A673 (cell line): ENCODE results near the gene LDLRAD3. TPM values are rescaled to one million over a fixed set of nuclear protein-coding genes. Genes with fewer than 3 reads are reported as not detected.

ENCODE experiments used
- BruUV-seq: library from RNA; stranded (reverse); fragments of 400-500 nt; replicated peaks from 2 replicates; lab custom pipeline; 2021; lab: Mats Ljungman, UMichigan
- CTCF ChIA-PET: fragments of 300-600 bp; sonication (Branson Sonifier 250); formaldehyde crosslinking; loops from one replicate; lab custom pipeline; 2022; ENCODE audit warnings: antibody characterized with exemption; lab: Charles Lee
- POLR2A ChIA-PET: fragments of 300-600 bp; sonication (Branson Sonifier 250); formaldehyde crosslinking; loops from one replicate; lab custom pipeline; 2022; ENCODE audit warnings: antibody characterized with exemption; ENCODE audit not compliant: low non-redundant PET; lab: Charles Lee
- DNase-seq: peaks from one replicate; pipeline ENCODE4 v3.0.0-alpha.2; 2015; ENCODE audit warnings: low spot score
- H3K27ac ChIP-seq: fragments of 200-600 bp; sonication (generic); 2 replicates; pipeline ENCODE4 v1.5.1; 2016; ENCODE audit warnings: mixed run types, low read depth, mild to moderate bottlenecking, mixed read lengths, antibody characterized with exemption, low read length; ENCODE audit not compliant: poor library complexity, severe bottlenecking
- H3K27me3 ChIP-seq: fragments of 200-600 bp; sonication (generic); replicated peaks from 2 replicates; pipeline ENCODE4 v1.6.1; 2017; ENCODE audit warnings: mixed run types, low read depth, mild to moderate bottlenecking, mixed read lengths, antibody characterized with exemption, low read length; ENCODE audit not compliant: insufficient read depth, poor library complexity
- H3K36me3 ChIP-seq: fragments of 200-600 bp; sonication (generic); 2 replicates; pipeline ENCODE4 v1.6.1; 2016; ENCODE audit warnings: mixed run types, mild to moderate bottlenecking, mixed read lengths, antibody characterized with exemption, low read length; ENCODE audit not compliant: insufficient read depth, poor library complexity, severe bottlenecking
- H3K4me1 ChIP-seq: fragments of 200-600 bp; sonication (generic); 2 replicates; pipeline ENCODE4 v1.6.1; 2017; ENCODE audit warnings: mixed run types, mild to moderate bottlenecking, mixed read lengths, antibody characterized with exemption, low read length; ENCODE audit not compliant: insufficient read depth, poor library complexity, severe bottlenecking
- H3K4me3 ChIP-seq: fragments of 200-600 bp; sonication (generic); 2 replicates; pipeline ENCODE4 v1.5.1; 2016; ENCODE audit warnings: low read depth, mixed run types, mild to moderate bottlenecking, mixed read lengths, low read length; ENCODE audit not compliant: poor library complexity, severe bottlenecking
- H3K9me3 ChIP-seq: fragments of 200-600 bp; sonication (generic); 2 replicates; pipeline ENCODE4 v1.6.1; 2016; ENCODE audit warnings: mixed run types, low read depth, mild to moderate bottlenecking, mixed read lengths, antibody characterized with exemption, low read length; ENCODE audit not compliant: poor library complexity, severe bottlenecking
- EZH2 ChIP-seq: fragments of 200-600 bp; sonication (generic); IDR thresholded peaks from 2 replicates; pipeline ENCODE4 v1.6.1; 2017; ENCODE audit warnings: borderline replicate concordance, low read depth, mild to moderate bottlenecking, mixed read lengths, antibody characterized with exemption, low read length; ENCODE audit not compliant: poor library complexity, severe bottlenecking
- intact Hi-C: fragments of 100-400 bp; cut with micrococcal nuclease; formaldehyde crosslinking; loops from one replicate; pipeline ENCODE4 v1.10.0; 2022; ENCODE audit not compliant: unreplicated experiment
- total RNA-seq: library from RNA; stranded (reverse); gene quantifications from 2 replicates; pipeline ENCODE4 v1.2.3, GENCODE V29; 2021
- TF ChIP-seq, protein P1 (sequence below): fragments of 300-800, 200-600 bp; sonication (generic); conservative IDR thresholded peaks from 2 replicates; pipeline ENCODE4 v1.5.1; 2017; ENCODE audit warnings: low read depth, mild to moderate bottlenecking, antibody characterized with exemption, low read length, moderate library complexity, mixed read lengths

Gene LDLRAD3
- total RNA-seq, 1 experiment from 2014 or later = 13.1 TPM

DNA sequence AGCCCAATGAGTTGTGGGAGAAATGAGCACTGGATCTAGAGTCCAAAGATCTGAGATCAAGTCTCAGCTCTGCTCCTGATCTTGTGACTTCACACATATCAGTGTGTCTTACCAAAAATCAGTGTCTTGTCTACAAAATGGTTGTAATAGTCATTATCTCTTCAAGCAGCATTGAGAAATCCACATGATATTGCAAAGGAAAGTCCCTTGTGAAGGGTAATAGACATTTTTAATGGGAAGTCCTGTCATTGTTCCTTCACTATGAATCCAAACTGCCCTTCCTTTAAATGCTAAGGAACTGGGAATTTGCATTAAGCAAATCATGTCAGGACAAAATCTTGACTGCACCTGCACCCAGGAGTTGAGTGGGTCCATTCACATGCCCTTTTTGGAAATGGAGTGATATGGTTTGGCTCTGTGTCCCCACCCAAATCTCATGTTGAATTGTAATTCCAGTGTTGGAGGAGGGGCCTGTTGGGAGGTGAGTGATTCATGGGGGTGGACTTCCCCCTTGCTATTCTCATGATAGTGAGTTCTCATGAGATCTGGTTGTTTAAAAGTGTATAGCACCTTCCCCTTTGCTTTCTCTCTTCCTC, 294.3 kb downstream of the LDLRAD3 start:
- intact Hi-C loops = no loop called here
- Histone ChIP-seq H3K4me3 (no peak overlapping the region), H3K36me3 (no peaks in the 10 kb centered on the region), H3K27me3 (no peaks in the 10 kb centered on the region), H3K4me1 (no peaks in the 10 kb centered on the region), H3K9me3 (no peaks in the 10 kb centered on the region), H3K27ac (no peak overlapping the region)
- CTCF ChIA-PET = no interaction called here
- POLR2A ChIA-PET = no interaction called here
- no peak for DNase-seq
- BruUV-seq = no TSS peak
- TF ChIP-seq, protein P1, sequence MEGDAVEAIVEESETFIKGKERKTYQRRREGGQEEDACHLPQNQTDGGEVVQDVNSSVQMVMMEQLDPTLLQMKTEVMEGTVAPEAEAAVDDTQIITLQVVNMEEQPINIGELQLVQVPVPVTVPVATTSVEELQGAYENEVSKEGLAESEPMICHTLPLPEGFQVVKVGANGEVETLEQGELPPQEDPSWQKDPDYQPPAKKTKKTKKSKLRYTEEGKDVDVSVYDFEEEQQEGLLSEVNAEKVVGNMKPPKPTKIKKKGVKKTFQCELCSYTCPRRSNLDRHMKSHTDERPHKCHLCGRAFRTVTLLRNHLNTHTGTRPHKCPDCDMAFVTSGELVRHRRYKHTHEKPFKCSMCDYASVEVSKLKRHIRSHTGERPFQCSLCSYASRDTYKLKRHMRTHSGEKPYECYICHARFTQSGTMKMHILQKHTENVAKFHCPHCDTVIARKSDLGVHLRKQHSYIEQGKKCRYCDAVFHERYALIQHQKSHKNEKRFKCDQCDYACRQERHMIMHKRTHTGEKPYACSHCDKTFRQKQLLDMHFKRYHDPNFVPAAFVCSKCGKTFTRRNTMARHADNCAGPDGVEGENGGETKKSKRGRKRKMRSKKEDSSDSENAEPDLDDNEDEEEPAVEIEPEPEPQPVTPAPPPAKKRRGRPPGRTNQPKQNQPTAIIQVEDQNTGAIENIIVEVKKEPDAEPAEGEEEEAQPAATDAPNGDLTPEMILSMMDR = no peak
- TF ChIP-seq EZH2 = no peak

- POLR2A ChIA-PET = no interaction called here
- no peak for DNase-seq
- no peaks in the 10 kb centered on the region for H3K4me1 ChIP-seq
- H3K36me3 ChIP-seq = no peaks in the 10 kb centered on the region
- TF ChIP-seq EZH2 = no peak
- TF ChIP-seq, protein P1 = no peak
- H3K4me3 ChIP-seq = no peak overlapping the region
- intact Hi-C loops = no loop called here
- no peaks in the 10 kb centered on the region for H3K9me3 ChIP-seq
- BruUV-seq = no TSS peak
- no peak overlapping the region for H3K27ac ChIP-seq
- CTCF ChIA-PET = interaction anchor here (0.6 kb wide), 1 partner anchor 20 kb away, joined by 3 read pairs; no protein-coding TSS in a partner anchor
- H3K27me3 ChIP-seq = no peaks in the 10 kb centered on the region
Measured at GRCh38 chr11:36238881-36239280, 295.0 kb downstream of the LDLRAD3 start.

GRCh38 chr11:36239636-36240035, 295.8 kb downstream of the LDLRAD3 start:
- Histone ChIP-seq H3K4me1 (no peaks in the 10 kb centered on the region), H3K27ac (no peak overlapping the region), H3K27me3 (no peaks in the 10 kb centered on the region), H3K9me3 (no peaks in the 10 kb centered on the region), H3K4me3 (no peak overlapping the region), H3K36me3 (no peaks in the 10 kb centered on the region)
- CTCF ChIA-PET = interaction anchor here (0.6 kb wide), 1 partner anchor 19 kb away, joined by 3 read pairs; no protein-coding TSS in a partner anchor
- no TSS peak for BruUV-seq
- DNase-seq = no peak
- intact Hi-C loops = no loop called here
- TF ChIP-seq, protein P1 = no peak
- no peak for TF ChIP-seq EZH2
- POLR2A ChIA-PET = no interaction called here
